ENCODE results near the gene GNAS-AS1.

GNAS-AS1 gene

DNA sequence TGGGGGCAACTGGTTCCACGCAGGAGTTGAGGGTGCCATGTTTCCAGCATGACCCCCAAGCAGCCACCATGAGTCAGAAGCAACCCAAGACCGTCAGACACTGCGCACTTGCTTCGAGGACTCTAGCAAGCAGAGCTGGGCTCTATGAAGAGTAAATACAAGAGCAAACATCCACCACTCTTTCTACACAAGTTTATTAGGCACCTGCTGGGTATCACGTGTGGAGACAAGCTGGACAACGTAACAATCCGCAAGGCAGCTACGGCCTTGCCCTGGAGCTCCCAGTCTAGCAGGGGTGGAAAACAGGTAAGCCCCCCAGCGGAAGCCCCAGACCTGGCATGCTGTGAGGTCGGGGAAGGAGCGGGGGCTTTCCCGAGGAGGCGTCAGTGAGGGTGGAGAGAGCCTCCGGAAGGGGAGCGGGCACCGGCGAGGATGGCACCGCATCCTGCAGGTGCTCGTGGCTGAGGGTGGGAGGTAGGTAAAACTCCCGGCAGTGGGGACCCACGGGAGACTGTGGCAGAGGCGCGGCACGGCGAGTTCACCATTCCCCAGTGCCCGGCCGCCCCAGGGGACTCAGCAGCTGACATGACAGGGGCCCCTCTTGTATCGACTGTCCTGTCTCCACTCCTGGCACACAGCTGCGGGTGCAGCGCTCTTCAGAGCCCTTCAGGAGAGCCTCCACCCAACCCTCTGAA lies 33.6 kb downstream of the GNAS-AS1 start:
- in situ Hi-C loops (cut with MboI; ENCODE audit: low sequenced_read_pairs): no loop called here

DNA sequence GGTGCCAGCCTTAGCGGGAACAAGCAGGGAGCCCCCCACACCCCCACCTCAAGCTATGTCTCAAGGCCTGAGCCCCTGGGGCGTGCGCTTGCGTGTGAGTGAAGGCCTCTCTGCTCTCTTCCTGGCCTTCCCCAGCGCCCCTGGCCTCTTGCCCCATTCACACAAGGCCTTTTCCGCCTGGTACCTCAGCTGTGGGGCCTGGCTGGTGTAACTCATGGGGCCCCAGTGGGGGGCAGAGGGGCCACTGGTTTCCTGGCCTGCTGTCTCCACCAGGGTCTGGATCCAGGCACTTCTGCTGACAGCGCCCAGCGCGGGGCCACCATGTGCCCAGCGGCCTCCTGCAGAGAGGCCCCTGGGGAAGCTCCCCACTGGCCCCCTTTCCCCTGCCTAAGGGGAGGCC lies 34.7 kb downstream of the GNAS-AS1 start:
- in situ Hi-C loops (cut with MboI; ENCODE audit: low sequenced_read_pairs): no loop called here

DNA sequence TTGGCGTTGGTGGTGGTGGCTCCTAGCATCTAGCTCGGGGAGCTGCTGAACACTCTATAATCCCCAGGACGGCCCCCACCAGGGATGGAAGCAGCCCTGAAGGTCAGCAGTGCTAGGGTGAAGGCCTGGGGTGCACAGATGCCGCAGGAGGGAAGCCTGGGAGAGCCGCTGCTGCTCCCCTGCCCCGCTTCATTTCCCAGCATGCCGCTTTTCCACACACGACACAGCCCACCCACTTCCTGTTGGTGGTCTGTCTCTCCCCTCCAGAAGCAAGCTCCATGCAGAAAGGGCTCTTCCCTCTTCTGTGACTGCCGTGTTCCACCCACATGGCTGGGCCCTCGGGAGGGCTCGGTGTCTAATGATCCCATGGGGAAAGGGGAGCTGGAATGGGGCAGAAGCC lies 35.3 kb downstream of the GNAS-AS1 start:
- in situ Hi-C loops (cut with MboI; ENCODE audit: low sequenced_read_pairs): no loop called here

DNA sequence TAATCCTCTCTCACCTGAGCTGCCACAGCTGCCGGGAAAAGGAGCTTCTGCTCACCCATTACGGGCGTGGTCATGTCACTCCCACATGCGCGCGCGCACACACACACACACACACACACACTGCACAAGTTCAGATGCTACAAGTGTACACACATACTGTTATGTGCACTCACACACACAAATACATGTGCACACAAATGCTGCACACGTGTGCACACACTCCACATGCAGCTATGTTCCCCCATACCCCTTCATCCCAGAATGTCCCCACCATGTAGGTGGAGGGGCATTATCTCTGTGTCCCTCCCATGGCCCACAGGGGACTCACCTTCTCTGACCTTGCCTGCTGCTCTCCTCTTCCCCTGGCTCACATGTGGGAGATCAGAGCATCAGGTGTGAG lies 37.3 kb downstream of the GNAS-AS1 start:
- in situ Hi-C loops (cut with MboI; ENCODE audit: low sequenced_read_pairs): no loop called here

DNA sequence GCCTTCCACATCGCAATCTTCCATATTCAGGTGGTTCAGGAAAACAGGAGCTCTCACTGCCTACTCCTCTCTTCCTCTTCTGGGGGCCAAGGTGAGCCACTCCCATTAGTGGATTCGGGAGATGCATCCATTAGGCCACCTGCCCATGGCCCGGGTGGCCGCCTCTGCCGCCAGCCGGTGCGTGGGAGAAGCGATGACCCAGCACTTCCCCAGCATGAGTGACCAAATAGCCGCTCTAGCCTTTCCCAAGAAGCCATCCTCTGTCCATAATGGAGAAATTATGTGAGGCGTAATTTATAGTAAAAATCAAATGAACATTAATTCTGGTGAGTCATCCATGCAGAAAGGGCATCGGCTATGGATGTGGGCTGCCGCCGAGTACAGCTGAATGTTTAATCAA lies 39.4 kb downstream of the GNAS-AS1 start:
- in situ Hi-C loops (cut with MboI; ENCODE audit: low sequenced_read_pairs): no loop called here

DNA sequence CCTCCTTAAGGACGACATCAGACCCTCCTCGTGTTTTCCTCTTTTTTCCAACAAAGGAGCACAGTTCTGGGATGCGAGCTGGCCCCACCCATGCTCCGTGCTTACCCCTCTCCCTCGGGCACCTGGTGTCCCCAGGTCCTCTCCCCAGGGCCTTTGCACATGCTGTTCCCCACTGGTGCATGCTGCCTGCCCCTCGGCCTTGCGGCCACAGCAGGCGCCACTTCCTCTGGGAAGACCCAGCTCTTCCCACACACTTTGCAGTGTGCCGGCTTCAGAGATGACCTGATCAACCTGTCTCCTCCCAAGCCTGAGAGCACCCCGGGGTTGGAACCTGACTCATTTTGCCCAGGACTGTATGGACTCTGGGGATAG lies 39.8 kb downstream of the GNAS-AS1 start:
- in situ Hi-C loops (cut with MboI; ENCODE audit: low sequenced_read_pairs): no loop called here

DNA sequence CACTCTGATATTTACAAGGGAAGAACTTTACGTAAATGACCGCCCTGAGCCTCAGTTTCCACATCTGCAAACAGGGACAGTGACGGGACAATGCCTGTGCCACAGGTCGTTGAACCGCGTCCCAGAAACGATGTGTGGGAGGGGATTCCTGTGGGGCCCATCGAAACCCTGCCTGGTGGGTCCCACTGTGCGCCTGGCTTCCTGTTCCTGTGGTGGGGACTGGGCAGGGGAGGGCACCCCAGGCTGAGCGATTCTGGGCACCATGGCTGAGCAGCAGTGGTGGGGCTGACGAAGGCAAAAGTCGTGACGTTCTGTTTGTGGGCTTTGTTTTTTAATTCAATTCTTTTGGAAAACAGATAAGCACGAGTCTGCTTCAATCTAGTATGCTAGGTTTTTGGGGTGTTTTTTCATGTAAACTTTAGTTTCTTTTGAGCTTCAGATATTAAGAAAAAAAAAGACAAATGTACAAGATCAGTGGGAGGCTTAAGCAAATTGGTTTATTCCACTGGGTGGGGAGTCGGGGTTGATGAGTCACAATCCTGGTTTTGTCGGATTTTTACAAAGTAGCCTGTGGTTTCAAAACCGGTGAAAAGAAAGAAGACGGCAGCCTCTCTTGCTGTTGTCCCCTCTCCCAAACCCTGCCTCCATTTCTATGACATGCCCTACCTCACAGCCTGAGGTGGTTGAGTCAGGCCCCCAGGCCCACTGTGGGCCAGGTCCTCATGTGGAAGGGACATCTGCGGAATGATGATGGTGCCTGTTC lies 40.4 kb downstream of the GNAS-AS1 start:
- in situ Hi-C loops (cut with MboI; ENCODE audit: low sequenced_read_pairs): no loop called here

DNA sequence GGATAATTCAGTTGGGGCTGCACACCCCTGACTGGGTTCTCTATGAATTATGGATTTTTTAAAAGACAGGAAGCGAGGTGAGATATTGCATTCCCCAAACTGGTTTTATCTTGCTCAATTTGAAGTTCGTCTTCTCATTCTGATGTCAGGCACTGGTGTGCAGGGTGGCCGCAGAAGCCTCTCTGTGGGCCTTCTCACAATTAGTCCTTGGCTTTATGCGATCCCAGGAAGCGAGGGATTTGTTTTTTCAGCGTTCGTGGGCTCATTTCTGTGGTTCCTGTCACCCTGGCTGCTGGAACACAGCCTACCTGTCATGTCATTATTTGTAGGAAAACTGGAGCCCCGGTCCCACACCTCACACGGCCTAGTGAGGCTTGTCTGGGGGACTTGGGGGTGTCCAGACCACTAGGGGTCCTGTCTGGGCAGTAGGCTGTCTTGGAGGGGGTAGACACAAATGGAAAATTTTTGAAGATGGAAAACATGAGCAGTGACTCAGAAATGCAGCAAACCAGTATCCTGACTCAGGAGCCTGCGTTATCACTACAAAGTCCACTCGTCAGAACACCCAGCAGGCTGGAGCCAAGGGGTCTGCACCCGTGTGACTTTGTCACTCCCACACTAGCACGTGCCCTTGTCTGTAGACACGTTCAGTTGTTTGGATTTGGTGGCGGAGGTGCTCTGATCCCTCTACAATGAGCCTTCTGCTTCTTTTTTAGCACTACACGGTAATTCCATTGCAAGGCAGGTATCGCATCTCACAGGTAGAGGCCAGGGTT lies 42.2 kb downstream of the GNAS-AS1 start:
- in situ Hi-C loops (cut with MboI; ENCODE audit: low sequenced_read_pairs): no loop called here

DNA sequence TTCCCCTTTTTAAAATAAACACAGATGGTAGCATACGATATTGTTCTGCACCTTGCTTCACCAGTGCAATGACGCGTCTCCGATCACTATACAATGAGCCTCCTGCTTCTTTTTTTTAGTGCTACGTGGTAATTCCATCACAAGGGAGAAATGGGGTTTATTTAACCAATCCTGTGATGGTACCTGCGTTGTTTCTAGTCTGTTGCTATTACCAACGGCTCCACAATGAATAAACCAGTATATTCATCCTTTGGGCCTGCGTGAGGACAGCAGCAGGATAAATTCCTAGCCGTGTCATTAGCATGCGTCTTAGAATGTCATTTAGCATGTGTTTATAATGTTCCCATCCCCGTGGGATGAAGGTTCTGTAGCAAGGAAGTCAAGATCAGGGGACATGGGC lies 42.9 kb downstream of the GNAS-AS1 start:
- in situ Hi-C loops (cut with MboI; ENCODE audit: low sequenced_read_pairs): no loop called here

DNA sequence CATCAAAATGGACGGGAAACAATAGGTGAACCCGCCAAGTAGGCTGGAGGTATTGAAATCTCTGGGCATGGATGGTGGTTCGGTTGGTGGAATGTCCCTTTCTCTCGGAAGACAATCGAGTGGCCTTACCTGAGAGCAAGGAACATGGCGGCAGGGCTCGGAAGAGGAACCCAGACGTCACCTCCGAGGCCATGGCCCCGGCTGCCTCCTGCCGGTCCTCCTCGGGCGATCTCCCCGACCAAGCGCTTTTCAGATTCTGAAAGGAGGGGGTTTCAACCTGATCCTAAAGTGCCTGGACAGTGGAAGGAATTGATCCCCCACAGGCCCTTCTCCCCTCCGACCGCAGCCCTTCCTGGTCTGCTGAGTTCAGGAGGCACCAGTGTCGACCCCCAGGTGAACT lies 47.2 kb downstream of the GNAS-AS1 start:
- in situ Hi-C loops (cut with MboI; ENCODE audit: low sequenced_read_pairs): no loop called here

DNA sequence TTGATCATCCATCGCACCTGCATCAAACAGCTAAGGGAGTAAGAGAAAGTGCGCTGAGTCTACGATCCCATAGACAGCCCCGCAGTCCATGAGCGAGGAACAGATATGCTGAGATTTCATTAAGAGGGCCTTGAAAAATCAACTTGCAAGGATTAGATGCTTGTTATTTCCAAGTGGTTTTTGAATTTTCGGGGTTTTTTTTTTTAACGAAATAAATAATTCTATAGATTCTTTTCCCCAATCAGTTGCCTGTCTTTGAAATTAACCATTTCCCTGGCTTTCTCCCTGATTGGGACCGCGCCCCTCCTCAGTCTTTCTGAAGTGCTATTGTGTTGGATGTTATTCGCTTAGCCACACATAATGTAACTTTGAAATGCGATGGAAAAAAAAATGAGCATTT lies 48.6 kb downstream of the GNAS-AS1 start:
- in situ Hi-C loops (cut with MboI; ENCODE audit: low sequenced_read_pairs): no loop called here

DNA sequence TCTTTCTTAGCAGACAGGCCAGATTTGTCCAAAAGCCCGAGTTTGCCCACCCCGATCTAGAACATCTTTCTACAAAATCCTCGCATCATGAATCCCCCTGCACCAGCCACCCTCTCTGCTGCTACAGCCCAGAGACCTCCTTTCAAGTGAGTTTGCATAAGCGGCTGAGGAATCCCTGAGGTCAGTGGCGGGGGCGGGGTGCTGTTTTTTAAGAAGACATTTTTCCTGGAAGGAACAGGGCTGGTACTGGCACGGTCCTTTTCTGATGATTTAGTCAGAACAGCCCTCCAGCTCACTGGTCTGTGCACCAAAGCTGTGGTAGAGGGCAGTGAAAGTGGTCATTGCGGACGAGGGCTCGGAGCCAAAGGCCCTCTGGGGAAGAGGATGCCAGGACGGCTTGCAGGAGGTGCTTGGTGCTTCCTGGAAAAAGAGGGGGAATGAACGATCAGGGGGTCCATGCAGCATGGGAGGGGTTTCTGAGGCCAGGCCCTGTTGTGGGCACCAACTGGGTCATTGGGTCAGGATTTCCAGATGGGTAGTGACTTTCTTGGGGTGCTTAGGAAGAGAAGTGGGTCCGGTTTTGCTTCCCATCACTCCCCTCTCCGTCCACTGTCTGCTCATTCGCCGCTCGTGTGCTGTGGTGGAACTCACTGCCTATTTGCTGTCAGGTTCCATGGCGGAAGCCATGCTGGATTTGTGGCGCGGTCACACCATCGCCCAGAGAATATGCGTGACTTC lies 50.4 kb downstream of the GNAS-AS1 start:
- in situ Hi-C loops (cut with MboI; ENCODE audit: low sequenced_read_pairs): no loop called here

DNA sequence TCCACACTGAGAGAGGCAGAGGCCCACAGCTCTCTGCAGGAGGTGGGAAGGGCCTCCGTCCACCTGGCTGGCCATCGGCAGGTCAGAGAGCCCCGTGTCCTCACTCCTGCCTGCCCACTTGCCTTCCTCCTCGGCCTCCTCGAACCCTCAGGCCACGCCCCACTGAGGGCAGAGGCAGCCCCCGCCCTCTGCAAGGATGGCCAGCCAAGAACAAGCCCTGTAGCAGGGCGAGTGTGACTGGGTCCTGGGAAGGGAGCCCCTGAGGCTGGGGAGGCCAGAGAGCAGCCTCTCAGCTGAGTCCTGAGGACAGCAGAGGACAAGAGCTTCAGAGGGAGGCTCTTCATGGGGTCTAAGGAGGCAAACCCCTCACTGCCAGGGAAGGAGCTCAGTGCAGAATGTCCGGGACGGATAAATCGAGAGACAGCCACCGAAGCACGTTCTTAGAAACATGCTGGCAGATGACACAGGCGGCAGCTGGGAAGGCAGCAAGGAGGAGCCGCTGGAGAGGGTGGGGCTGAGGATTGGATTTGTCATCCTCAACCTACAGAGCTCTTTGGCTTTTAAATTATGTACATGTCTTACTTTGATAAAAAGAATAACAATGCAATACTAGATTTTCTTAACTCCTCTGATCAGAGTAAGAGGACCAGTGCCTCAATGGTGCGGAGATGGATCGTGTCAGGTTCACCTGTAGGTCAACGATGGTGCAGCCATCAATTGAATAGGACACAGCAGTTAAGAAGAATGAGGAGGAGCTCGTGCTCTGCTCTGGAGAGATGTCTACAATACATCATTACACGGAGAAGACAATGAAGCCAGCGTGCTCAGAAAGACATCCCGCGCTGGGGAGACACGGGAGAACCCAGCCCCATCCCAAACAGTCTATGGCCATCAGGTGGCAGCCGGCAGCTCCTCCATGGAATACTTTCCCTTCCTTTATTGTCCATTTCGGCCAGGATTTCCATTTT lies 53.0 kb downstream of the GNAS-AS1 start:
- in situ Hi-C loops (cut with MboI; ENCODE audit: low sequenced_read_pairs): no loop called here

DNA sequence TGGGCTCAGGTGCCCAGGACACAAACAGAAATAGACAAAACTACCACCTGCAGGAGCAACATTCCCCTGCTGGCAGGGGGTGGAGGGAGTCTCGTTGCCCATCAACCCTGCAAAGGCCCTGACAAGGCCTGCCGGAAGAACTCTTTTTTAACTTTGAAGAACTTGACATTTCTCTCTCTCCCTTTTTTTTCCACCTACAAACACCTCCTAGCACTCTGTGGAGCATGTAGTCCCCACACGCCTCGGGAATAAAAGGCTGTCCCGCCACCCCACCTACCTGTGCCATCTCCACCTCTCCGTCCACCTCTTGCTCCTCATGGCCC lies 54.8 kb downstream of the GNAS-AS1 start:
- in situ Hi-C loops (cut with MboI; ENCODE audit: low sequenced_read_pairs): no loop called here

DNA sequence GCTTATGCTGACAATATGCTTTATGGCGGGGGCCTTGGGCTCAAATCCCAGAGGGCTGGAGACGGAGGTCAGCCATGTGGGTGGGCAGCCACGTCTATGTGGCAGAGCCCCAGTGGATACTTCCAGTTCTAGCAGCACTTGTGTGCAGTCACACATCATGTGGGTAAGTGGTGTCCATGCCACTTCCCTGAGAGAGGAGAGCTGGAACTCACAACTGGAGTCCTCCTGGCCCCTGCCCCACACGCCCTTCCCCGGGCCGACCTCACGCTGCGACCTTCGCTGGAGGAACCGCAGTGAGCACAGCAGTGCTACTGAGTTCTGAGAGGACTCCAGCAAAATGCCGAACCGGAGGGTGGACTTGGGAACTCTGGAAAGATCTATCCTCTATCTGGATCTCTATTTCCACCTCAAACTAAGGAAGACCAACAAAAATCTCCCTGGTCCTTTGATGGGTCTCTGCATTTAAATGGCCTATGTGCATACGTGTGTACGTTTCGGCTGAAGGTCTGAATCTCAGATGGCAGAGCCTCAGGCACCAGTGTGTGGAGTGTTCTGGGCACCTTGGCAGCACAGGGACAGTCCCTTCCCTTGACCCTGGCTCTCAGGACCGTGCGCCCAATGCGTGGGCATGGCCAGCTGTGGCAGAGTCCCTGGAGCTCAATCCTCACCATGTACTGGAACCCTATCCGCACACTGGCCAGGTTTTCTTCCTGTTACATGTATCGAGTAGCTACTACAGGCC lies 55.4 kb downstream of the GNAS-AS1 start:
- in situ Hi-C loops (cut with MboI; ENCODE audit: low sequenced_read_pairs): no loop called here

DNA sequence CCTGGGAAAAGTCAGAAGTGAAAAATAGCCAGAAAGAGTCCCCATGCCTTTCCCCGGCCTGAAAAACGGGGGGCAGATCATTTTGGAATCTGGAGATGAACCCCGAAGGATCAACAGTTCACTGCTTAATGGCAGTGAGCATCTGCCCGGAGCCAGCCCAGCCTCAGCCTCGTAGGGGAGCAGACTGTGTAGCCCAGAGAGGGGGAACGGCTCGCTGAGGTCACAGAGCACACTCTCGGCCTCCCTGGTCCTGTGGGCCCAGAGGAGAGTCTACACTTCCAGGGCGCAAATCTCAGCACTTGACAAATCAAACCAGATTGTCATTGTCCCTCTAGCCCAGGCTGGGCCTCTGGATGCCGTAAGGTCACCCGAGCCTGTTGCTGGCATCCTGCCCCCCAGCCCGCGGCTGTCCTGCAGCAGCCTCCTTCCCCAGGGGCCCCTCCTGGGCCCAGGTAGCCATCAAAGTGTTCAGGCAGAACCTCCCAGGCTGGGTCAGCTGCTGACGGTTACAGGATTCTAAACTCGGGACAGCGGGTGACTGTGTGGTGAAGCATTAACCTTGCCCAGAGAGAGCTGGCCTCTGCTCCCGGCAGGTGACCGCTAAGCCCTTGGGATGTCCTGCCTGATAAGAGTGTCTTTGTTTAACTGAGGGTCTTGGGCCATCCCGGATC lies 56.1 kb downstream of the GNAS-AS1 start:
- in situ Hi-C loops (cut with MboI; ENCODE audit: low sequenced_read_pairs): no loop called here

DNA sequence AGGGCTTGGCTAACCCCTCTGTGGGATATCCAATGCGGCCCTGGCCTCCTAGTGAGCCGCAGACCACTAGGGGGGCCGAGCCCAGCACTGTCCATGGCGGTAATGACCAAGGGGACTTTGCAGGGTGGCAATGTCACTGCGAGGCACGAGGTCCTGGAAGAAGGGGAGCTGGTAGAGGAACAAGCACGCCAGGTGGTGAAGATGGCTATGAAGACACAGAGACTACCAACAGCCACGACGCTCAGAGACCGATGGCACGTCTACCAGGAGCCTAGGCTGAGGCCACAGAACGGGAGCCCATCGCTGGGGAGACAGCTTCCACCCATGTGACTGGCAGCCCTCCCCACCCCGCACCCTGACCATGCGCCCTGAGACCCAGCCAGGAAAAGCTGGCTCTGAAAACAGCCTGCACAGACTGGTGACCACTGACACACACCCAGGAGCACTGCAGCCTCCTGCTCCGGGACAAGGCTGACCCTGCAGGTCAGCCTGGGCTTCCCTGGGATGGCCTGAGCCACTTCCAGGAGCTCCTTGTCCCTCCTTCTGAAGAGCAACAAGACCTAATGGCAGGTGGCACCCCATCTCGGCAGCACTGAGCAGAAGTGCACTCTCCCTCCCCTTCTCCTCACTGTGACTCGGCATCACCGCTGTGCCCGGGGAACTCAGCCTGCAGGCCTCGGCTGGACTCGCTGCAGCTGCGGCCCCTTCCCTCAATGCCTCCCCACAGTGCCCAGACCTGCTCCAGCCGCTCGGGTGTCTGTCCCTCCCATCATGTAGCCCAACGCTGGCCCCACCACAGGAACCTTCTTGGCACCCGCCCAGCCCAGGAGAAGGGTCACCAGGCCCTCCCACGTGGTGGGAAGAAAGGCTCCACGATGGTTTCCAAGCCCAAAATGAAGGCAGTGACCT lies 56.9 kb downstream of the GNAS-AS1 start:
- in situ Hi-C loops (cut with MboI; ENCODE audit: low sequenced_read_pairs): no loop called here

DNA sequence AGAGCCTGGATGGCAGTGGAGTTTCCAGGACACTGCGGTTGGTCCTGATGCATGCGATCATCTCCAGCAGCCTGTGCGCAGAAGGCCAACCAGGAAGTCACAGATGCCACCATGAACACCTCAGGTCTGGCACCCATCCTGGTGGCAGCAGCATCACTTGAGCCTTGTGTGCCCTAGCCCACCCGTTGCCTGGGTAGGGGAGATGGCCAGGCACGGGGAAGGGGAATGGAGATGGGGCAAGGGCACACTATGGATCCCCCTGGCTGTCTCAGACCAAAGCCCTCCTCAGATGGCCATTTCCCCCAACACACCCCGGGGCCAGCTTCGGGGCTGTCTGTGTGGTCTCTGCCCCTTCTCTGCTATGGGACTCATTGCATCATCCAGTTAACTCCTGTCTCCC lies 58.3 kb downstream of the GNAS-AS1 start:
- in situ Hi-C loops (cut with MboI; ENCODE audit: low sequenced_read_pairs): no loop called here

Data from HL-60/S4 (cell line).